ENCODE measurements around the gene TRIM10.

The TRIM10 gene

GRCh38 chr6:30200551-30201281, 39.7 kb upstream of the TRIM10 start:
- CTCF ChIA-PET, result no interaction called here
- no peak overlapping the region for H3K27ac ChIP-seq (ENCODE audit: insufficient read depth in 1 of 2, low read depth in 1 of 2, low read length in 2 of 2, poor library complexity in 1 of 2, severe bottlenecking in 2 of 2)
- H3K9me3 ChIP-seq (ENCODE audit: control extremely low read depth in 1 of 5, control insufficient read depth in 4 of 5, insufficient read depth in 2 of 5, low read depth in 1 of 5, low read length in 4 of 5), result no peaks in the 10 kb centered on the region
- H3K4me1 ChIP-seq (ENCODE audit: control extremely low read depth in 1 of 4, control insufficient read depth in 4 of 4, insufficient read depth in 4 of 4, low read length in 3 of 4), result peaks cover 14 to 25% (median 19%) of the 10 kb centered on the region in 4 experiments
- 56% methylated on average over 2 of the region's 6 CpGs for WGBS (ENCODE audit: insufficient coverage)
- H3K4me3 ChIP-seq (ENCODE audit: control insufficient read depth in 1 of 7, extremely low read depth in 1 of 7, insufficient read depth in 4 of 7, low read depth in 2 of 7, low read length in 6 of 7), result peak overlapping the region in 1 of 7 experiments; percentile 17
- POLR2A ChIA-PET, result no interaction called here
- H3K36me3 ChIP-seq (ENCODE audit: control insufficient read depth in 4 of 4, insufficient read depth in 4 of 4, low read length in 3 of 4), result peaks cover 0 to 40% (median 22%) of the 10 kb centered on the region in 4 experiments
- H3K27me3 ChIP-seq (replicated peaks in 2 of 5; ENCODE audit: control insufficient read depth in 4 of 5, insufficient read depth in 5 of 5, low read length in 4 of 5), result no peaks in the 10 kb centered on the region
- peak; percentile 57 to 89 (median 84) for DNase-seq

GRCh38 chr6:30198166-30199084, 37.4 kb upstream of the TRIM10 start:
- CTCF ChIA-PET, result interaction anchor here (0.7 to 1.4 kb wide), 2 partner anchors 30 to 63 kb away, joined by 3 read pairs; partner anchors contain the start of gene TRIM40
- Histone ChIP-seq H3K4me3 (ENCODE audit: control insufficient read depth in 1 of 7, extremely low read depth in 1 of 7, insufficient read depth in 4 of 7, low read depth in 2 of 7, low read length in 6 of 7) (no peak overlapping the region), H3K27me3 (replicated peaks in 2 of 5; ENCODE audit: control insufficient read depth in 4 of 5, insufficient read depth in 5 of 5, low read length in 4 of 5) (no peaks in the 10 kb centered on the region), H3K27ac (ENCODE audit: insufficient read depth in 1 of 2, low read depth in 1 of 2, low read length in 2 of 2, poor library complexity in 1 of 2, severe bottlenecking in 2 of 2) (no peak overlapping the region), H3K9me3 (ENCODE audit: control extremely low read depth in 1 of 5, control insufficient read depth in 4 of 5, insufficient read depth in 2 of 5, low read depth in 1 of 5, low read length in 4 of 5) (no peaks in the 10 kb centered on the region), H3K4me1 (ENCODE audit: control extremely low read depth in 1 of 4, control insufficient read depth in 4 of 4, insufficient read depth in 4 of 4, low read length in 3 of 4) (peaks cover 14 to 25% (median 19%) of the 10 kb centered on the region in 4 experiments), H3K36me3 (ENCODE audit: control insufficient read depth in 4 of 4, insufficient read depth in 4 of 4, low read length in 3 of 4) (peaks cover 0 to 52% (median 24%) of the 10 kb centered on the region in 4 experiments)
- DNase-seq, result no peak
- 96% methylated on average over 34 of the region's 34 CpGs for WGBS (ENCODE audit: insufficient coverage)
- POLR2A ChIA-PET, result interaction anchor here (0.6 kb wide), 1 partner anchor 9 kb away, joined by 3 read pairs; no protein-coding TSS in a partner anchor

- CTCF ChIA-PET, result interaction anchor here (1.2 kb wide), 1 partner anchor 12 kb away, joined by 5 read pairs; no protein-coding TSS in a partner anchor
- POLR2A ChIA-PET, result no interaction called here
- H3K27ac ChIP-seq (ENCODE audit: insufficient read depth in 1 of 2, low read depth in 1 of 2, low read length in 2 of 2, poor library complexity in 1 of 2, severe bottlenecking in 2 of 2), result no peak overlapping the region
- 97% methylated on average over 12 of the region's 12 CpGs for WGBS (ENCODE audit: insufficient coverage)
- no peak for DNase-seq
- H3K4me3 ChIP-seq (ENCODE audit: control insufficient read depth in 1 of 7, extremely low read depth in 1 of 7, insufficient read depth in 4 of 7, low read depth in 2 of 7, low read length in 6 of 7), result no peak overlapping the region
- H3K27me3 ChIP-seq (replicated peaks in 2 of 5; ENCODE audit: control insufficient read depth in 4 of 5, insufficient read depth in 5 of 5, low read length in 4 of 5), result no peaks in the 10 kb centered on the region
- H3K36me3 ChIP-seq (ENCODE audit: control insufficient read depth in 4 of 4, insufficient read depth in 4 of 4, low read length in 3 of 4), result peaks cover 0 to 64% (median 28%) of the 10 kb centered on the region in 4 experiments
- H3K9me3 ChIP-seq (ENCODE audit: control extremely low read depth in 1 of 5, control insufficient read depth in 4 of 5, insufficient read depth in 2 of 5, low read depth in 1 of 5, low read length in 4 of 5), result no peaks in the 10 kb centered on the region
- peaks cover 5 to 13% (median 10%) of the 10 kb centered on the region in 4 experiments for H3K4me1 ChIP-seq (ENCODE audit: control extremely low read depth in 1 of 4, control insufficient read depth in 4 of 4, insufficient read depth in 4 of 4, low read length in 3 of 4)
Observed at GRCh38 chr6:30196376-30196775, 35.4 kb upstream of the TRIM10 start.

GRCh38 chr6:30195951-30196350, 34.9 kb upstream of the TRIM10 start:
- CTCF ChIA-PET, result interaction anchor here (1.2 kb wide), 1 partner anchor 12 kb away, joined by 5 read pairs; no protein-coding TSS in a partner anchor
- peaks cover 3 to 8% (median 6%) of the 10 kb centered on the region in 4 experiments for H3K4me1 ChIP-seq (ENCODE audit: control extremely low read depth in 1 of 4, control insufficient read depth in 4 of 4, insufficient read depth in 4 of 4, low read length in 3 of 4)
- POLR2A ChIA-PET, result no interaction called here
- H3K27ac ChIP-seq (ENCODE audit: insufficient read depth in 1 of 2, low read depth in 1 of 2, low read length in 2 of 2, poor library complexity in 1 of 2, severe bottlenecking in 2 of 2), result no peak overlapping the region
- WGBS (ENCODE audit: insufficient coverage), result no CpG with 5 or more reads among the region's 1 CpG
- no peaks in the 10 kb centered on the region for H3K9me3 ChIP-seq (ENCODE audit: control extremely low read depth in 1 of 5, control insufficient read depth in 4 of 5, insufficient read depth in 2 of 5, low read depth in 1 of 5, low read length in 4 of 5)
- no peak overlapping the region for H3K4me3 ChIP-seq (ENCODE audit: control insufficient read depth in 1 of 7, extremely low read depth in 1 of 7, insufficient read depth in 4 of 7, low read depth in 2 of 7, low read length in 6 of 7)
- no peak for DNase-seq
- H3K27me3 ChIP-seq (replicated peaks in 2 of 5; ENCODE audit: control insufficient read depth in 4 of 5, insufficient read depth in 5 of 5, low read length in 4 of 5), result no peaks in the 10 kb centered on the region
- H3K36me3 ChIP-seq (ENCODE audit: control insufficient read depth in 4 of 4, insufficient read depth in 4 of 4, low read length in 3 of 4), result peaks cover 0 to 67% (median 28%) of the 10 kb centered on the region in 4 experiments

GRCh38 chr6:30194797-30195690, 34.0 kb upstream of the TRIM10 start:
- WGBS (ENCODE audit: insufficient coverage), result 91% methylated on average over 5 of the region's 8 CpGs
- Histone ChIP-seq H3K27ac (ENCODE audit: insufficient read depth in 1 of 2, low read depth in 1 of 2, low read length in 2 of 2, poor library complexity in 1 of 2, severe bottlenecking in 2 of 2) (no peak overlapping the region), H3K36me3 (ENCODE audit: control insufficient read depth in 4 of 4, insufficient read depth in 4 of 4, low read length in 3 of 4) (peaks cover 0 to 70% (median 30%) of the 10 kb centered on the region in 4 experiments), H3K4me1 (ENCODE audit: control extremely low read depth in 1 of 4, control insufficient read depth in 4 of 4, insufficient read depth in 4 of 4, low read length in 3 of 4) (no peaks in the 10 kb centered on the region), H3K4me3 (ENCODE audit: control insufficient read depth in 1 of 7, extremely low read depth in 1 of 7, insufficient read depth in 4 of 7, low read depth in 2 of 7, low read length in 6 of 7) (no peak overlapping the region), H3K9me3 (ENCODE audit: control extremely low read depth in 1 of 5, control insufficient read depth in 4 of 5, insufficient read depth in 2 of 5, low read depth in 1 of 5, low read length in 4 of 5) (no peaks in the 10 kb centered on the region), H3K27me3 (replicated peaks in 2 of 5; ENCODE audit: control insufficient read depth in 4 of 5, insufficient read depth in 5 of 5, low read length in 4 of 5) (no peaks in the 10 kb centered on the region)
- no peak for DNase-seq
- ChIA-PET CTCF (interaction anchor here (0.7 to 1.2 kb wide), 3 partner anchors 13 to 18 kb away, joined by 3 to 5 read pairs (median 4); no protein-coding TSS in a partner anchor), POLR2A (no interaction called here)

GRCh38 chr6:30192076-30192475, 31.1 kb upstream of the TRIM10 start:
- H3K9me3 ChIP-seq (ENCODE audit: control extremely low read depth in 1 of 5, control insufficient read depth in 4 of 5, insufficient read depth in 2 of 5, low read depth in 1 of 5, low read length in 4 of 5), result no peaks in the 10 kb centered on the region
- no peaks in the 10 kb centered on the region for H3K27me3 ChIP-seq (replicated peaks in 2 of 5; ENCODE audit: control insufficient read depth in 4 of 5, insufficient read depth in 5 of 5, low read length in 4 of 5)
- H3K27ac ChIP-seq (ENCODE audit: insufficient read depth in 1 of 2, low read depth in 1 of 2, low read length in 2 of 2, poor library complexity in 1 of 2, severe bottlenecking in 2 of 2), result no peak overlapping the region
- H3K4me3 ChIP-seq (ENCODE audit: control insufficient read depth in 1 of 7, extremely low read depth in 1 of 7, insufficient read depth in 4 of 7, low read depth in 2 of 7, low read length in 6 of 7), result no peak overlapping the region
- CTCF ChIA-PET, result interaction anchor here (0.8 to 1.7 kb wide), 2 partner anchors 12 to 89 kb away, joined by 3 to 4 read pairs; no protein-coding TSS in a partner anchor
- no peaks in the 10 kb centered on the region for H3K4me1 ChIP-seq (ENCODE audit: control extremely low read depth in 1 of 4, control insufficient read depth in 4 of 4, insufficient read depth in 4 of 4, low read length in 3 of 4)
- 98% methylated on average over 7 of the region's 7 CpGs for WGBS (ENCODE audit: insufficient coverage)
- DNase-seq, result no peak
- POLR2A ChIA-PET, result no interaction called here
- H3K36me3 ChIP-seq (ENCODE audit: control insufficient read depth in 4 of 4, insufficient read depth in 4 of 4, low read length in 3 of 4), result peaks cover 5 to 65% (median 35%) of the 10 kb centered on the region in 4 experiments
